Measurements from ENCODE around the gene GRIN3A. TPM values are rescaled to one million over a fixed set of nuclear protein-coding genes. Genes with fewer than 3 reads are reported as not detected.

The GRIN3A gene
- total RNA-seq, 4 donors from 2014 or later = 0.21 TPM; not detected in 3

DNA sequence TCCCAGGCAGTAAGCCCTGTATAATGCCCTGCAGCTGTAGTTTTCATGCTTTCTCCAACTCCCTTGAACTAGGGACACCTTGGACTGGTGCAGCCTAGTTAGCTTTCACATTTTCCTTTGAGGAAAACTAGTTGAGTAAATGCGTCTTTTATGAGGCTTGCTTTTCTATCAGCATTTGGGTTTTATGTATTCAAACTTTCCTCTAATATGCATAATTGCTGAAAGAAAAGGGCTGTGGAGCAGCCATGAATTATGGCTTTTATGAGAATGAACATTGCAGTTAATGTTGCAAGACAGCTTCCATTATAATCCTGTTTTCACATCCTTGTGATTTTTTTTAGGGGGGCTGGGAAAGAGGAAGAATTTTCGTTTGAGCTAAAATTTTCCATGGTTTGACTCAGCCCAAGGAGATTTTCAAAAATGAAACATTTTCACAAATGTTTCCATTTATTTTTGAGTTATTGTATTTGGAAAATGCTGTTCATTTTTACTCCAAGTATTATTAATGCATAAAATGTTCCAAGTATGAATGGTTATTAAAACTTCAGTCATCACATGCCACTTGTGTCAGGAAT is 85.8 kb downstream of the GRIN3A start:
- no peak overlapping the region for H3K4me3 ChIP-seq
- no peaks in the 10 kb centered on the region for H3K36me3 ChIP-seq
- no peaks in the 10 kb centered on the region for H3K9me3 ChIP-seq
- H3K4me1 ChIP-seq = no peaks in the 10 kb centered on the region
- WGBS = 35% methylated on average over 2 of the region's 2 CpGs
- no peak overlapping the region for H3K27ac ChIP-seq
- H3K27me3 ChIP-seq = no peaks in the 10 kb centered on the region
- TF ChIP-seq EP300 (IDR thresholded peaks at IDR 0.05) (no peak), POLR2AphosphoS5 (IDR thresholded peaks at IDR 0.05) (no peak), POLR2A (IDR thresholded peaks at IDR 0.05) (no peak)
- TF ChIP-seq, protein P1, sequence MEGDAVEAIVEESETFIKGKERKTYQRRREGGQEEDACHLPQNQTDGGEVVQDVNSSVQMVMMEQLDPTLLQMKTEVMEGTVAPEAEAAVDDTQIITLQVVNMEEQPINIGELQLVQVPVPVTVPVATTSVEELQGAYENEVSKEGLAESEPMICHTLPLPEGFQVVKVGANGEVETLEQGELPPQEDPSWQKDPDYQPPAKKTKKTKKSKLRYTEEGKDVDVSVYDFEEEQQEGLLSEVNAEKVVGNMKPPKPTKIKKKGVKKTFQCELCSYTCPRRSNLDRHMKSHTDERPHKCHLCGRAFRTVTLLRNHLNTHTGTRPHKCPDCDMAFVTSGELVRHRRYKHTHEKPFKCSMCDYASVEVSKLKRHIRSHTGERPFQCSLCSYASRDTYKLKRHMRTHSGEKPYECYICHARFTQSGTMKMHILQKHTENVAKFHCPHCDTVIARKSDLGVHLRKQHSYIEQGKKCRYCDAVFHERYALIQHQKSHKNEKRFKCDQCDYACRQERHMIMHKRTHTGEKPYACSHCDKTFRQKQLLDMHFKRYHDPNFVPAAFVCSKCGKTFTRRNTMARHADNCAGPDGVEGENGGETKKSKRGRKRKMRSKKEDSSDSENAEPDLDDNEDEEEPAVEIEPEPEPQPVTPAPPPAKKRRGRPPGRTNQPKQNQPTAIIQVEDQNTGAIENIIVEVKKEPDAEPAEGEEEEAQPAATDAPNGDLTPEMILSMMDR (IDR thresholded peaks at IDR 0.05) = no peak
- DNase-seq (ENCODE audit: low spot score in 2 of 2) = no peak

DNA sequence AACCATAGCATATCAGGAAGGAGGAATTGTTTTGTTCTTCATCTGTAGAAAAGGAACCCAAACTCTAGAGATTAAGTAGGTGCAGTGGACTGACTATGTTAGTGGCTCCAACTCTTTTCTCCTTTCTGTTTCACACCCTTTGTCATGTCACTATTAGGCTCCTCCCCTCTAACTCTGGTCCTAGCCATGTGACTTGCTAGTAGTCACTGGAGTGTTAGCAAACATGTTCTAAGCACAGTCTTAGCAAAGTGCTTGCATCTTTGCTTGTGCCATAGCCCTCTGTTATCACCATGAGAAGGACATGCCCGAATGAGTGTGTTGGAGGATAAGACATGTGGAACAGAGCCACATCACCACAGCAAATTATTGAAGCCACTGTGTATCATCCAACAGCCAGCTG is 88.3 kb downstream of the GRIN3A start:
- no peaks in the 10 kb centered on the region for H3K9me3 ChIP-seq
- no peaks in the 10 kb centered on the region for H3K27me3 ChIP-seq
- H3K27ac ChIP-seq = no peak overlapping the region
- TF ChIP-seq EP300 (IDR thresholded peaks at IDR 0.05) (no peak), POLR2A (IDR thresholded peaks at IDR 0.05) (no peak), POLR2AphosphoS5 (IDR thresholded peaks at IDR 0.05) (no peak)
- TF ChIP-seq, protein P1 (IDR thresholded peaks at IDR 0.05) = no peak
- H3K4me1 ChIP-seq = no peaks in the 10 kb centered on the region
- H3K4me3 ChIP-seq = no peak overlapping the region
- 93% methylated on average over 1 of the region's 1 CpG for WGBS
- no peak for DNase-seq (ENCODE audit: low spot score in 2 of 2)
- H3K36me3 ChIP-seq = no peaks in the 10 kb centered on the region

DNA sequence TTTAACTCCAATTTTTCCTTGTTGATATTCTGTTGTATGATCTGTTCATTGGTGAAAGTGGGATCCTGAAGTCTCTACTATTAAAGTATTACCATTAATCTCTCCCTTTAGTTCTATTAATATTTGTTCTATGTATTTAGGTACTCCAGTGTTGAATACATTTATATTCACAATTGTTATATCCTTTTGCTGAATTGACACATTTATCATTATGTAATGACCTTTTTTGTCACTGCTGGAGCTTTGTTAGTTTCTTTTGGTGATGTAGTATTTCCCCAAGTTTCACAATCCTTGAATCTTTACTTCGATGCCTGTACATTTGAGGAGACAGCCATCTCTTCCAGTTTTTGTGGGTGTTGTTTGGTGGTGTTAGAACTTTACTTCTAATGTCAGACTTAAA is 90.0 kb downstream of the GRIN3A start:
- H3K9me3 ChIP-seq = no peaks in the 10 kb centered on the region
- no peaks in the 10 kb centered on the region for H3K4me1 ChIP-seq
- no peak overlapping the region for H3K27ac ChIP-seq
- no peaks in the 10 kb centered on the region for H3K27me3 ChIP-seq
- no peaks in the 10 kb centered on the region for H3K36me3 ChIP-seq
- no peak overlapping the region for H3K4me3 ChIP-seq
- TF ChIP-seq POLR2AphosphoS5 (IDR thresholded peaks at IDR 0.05) = no peak
- no peak for TF ChIP-seq EP300 (IDR thresholded peaks at IDR 0.05)
- TF ChIP-seq, protein P1 (IDR thresholded peaks at IDR 0.05) = no peak
- DNase-seq (ENCODE audit: low spot score in 2 of 2) = no peak
- 88% methylated on average over 1 of the region's 1 CpG for WGBS

DNA sequence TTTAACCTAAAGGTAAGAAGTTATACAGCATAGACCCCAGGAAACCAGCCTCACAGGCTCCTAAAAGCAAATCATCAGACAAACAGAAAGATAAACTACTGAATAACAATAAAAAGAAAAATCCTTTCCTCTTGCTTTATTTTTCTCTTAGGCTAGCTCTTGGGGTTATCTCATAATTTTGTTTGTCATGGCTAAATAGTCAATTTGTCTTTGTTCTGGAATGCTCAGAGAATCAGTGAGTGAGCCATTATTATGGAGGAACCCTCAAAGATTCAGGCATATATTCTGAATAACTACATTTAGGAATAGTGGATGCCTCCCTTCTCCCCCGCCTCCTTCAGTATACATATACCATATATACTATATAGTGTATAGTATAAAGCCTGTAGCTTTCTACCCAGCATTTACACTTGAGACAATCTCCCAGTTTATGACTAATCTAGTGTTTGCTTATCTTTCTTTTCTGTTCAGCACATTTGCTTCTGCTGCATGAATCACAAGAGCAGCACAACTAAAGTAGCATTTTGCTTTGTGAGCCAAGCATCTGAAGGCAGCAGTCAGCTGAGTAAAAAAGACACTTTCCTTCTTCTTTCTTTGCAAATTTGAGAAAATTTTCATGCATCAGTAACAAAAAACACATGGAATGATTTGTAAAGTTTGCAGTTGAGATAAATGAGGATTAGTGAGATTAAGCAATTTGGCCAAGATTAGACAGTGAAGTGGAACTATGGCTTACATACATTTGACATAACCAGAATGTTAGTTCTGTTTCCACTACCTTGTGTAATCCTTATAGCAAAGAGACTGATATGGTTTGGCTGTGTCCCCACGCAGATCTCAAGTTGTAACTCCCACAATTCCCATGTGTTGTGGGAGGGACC is 98.4 kb downstream of the GRIN3A start:
- DNase-seq (ENCODE audit: low spot score in 2 of 2) = no peak

DNA sequence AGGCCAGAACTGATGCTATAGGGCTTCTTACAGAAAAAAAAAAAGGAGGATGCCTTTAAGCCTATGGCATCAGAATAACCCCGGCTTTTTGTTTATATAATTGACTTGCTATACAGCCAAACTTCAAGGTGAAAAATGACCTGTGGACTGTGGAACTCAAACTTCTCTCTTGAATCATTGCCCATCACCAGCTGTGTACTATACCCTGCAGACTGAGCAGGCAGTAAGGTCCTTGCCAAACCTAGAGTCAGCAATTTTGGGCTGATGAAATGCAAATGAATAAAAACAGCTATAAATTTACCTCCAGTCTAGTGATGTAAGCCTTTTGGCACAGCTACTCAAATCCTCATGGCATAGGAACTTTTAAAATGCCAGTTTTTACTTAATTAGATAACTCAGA is 99.1 kb downstream of the GRIN3A start:
- no peak overlapping the region for H3K4me3 ChIP-seq
- H3K27ac ChIP-seq = no peak overlapping the region
- TF ChIP-seq EP300 (IDR thresholded peaks at IDR 0.05) = no peak
- TF ChIP-seq, protein P1 (IDR thresholded peaks at IDR 0.05) = no peak
- TF ChIP-seq POLR2A (IDR thresholded peaks at IDR 0.05) = no peak
- no peak for TF ChIP-seq POLR2AphosphoS5 (IDR thresholded peaks at IDR 0.05)
- no peaks in the 10 kb centered on the region for H3K4me1 ChIP-seq
- 15% methylated on average over 1 of the region's 1 CpG for WGBS
- DNase-seq (ENCODE audit: low spot score in 2 of 2) = no peak
- H3K9me3 ChIP-seq = no peaks in the 10 kb centered on the region
- no peaks in the 10 kb centered on the region for H3K36me3 ChIP-seq
- no peaks in the 10 kb centered on the region for H3K27me3 ChIP-seq

More for the DNA sequence above, 98.4 kb downstream of the GRIN3A start:
- TF ChIP-seq POLR2A (IDR thresholded peaks at IDR 0.05) (no peak), POLR2AphosphoS5 (IDR thresholded peaks at IDR 0.05) (no peak), EP300 (IDR thresholded peaks at IDR 0.05) (no peak)
- H3K27ac ChIP-seq = no peak overlapping the region
- WGBS = 75% methylated on average over 2 of the region's 2 CpGs
- H3K36me3 ChIP-seq = no peaks in the 10 kb centered on the region
- no peaks in the 10 kb centered on the region for H3K4me1 ChIP-seq
- no peaks in the 10 kb centered on the region for H3K9me3 ChIP-seq
- H3K27me3 ChIP-seq = no peaks in the 10 kb centered on the region
- no peak overlapping the region for H3K4me3 ChIP-seq
